HFFc6 (cell line): ENCODE measurements around the gene CHRNB1. TPM values are rescaled to one million over a fixed set of nuclear protein-coding genes. Genes with fewer than 3 reads are reported as not detected.

ENCODE experiments used
- DNase-seq: peaks from one replicate; pipeline ENCODE4 v3.0.0-alpha.2; 2018
- H3K27ac Mint-ChIP-seq: 2 replicates; pipeline ENCODE4 v1.8.0; 2020; ENCODE audit warnings: mild to moderate bottlenecking, mixed read lengths
- H3K27me3 Mint-ChIP-seq: 2 replicates; pipeline ENCODE4 v1.8.0; 2021; ENCODE audit warnings: mild to moderate bottlenecking, moderate library complexity, mixed read lengths; ENCODE audit not compliant: insufficient read depth
- H3K36me3 Mint-ChIP-seq: 2 replicates; pipeline ENCODE4 v1.8.0; 2021; ENCODE audit warnings: low read depth, mixed read lengths
- H3K4me1 Mint-ChIP-seq: 2 replicates; pipeline ENCODE4 v1.8.0; 2020; ENCODE audit warnings: low read depth, mixed read lengths
- H3K4me3 Mint-ChIP-seq: 2 replicates; pipeline ENCODE4 v1.8.0; 2020; ENCODE audit warnings: mild to moderate bottlenecking, moderate library complexity, mixed read lengths
- H3K9me3 Mint-ChIP-seq: 2 replicates; pipeline ENCODE4 v1.8.0; 2020; ENCODE audit warnings: mild to moderate bottlenecking, mixed read lengths
- total RNA-seq, 6 experiments: library from RNA; stranded (reverse); fragmentation: NEBNext Ultra II Directional; extraction: Animal tissue kit (Norgen Biotek cat#: 25700); gene quantifications; 2 replicates in 1 of 6; 3 replicates in 5 of 6; pipeline ENCODE4 v1.2.3, GENCODE V29; 2021
- TF ChIP-seq, protein P1 (sequence below): fragments of 200-600 bp; sonication (generic); IDR thresholded peaks from 2 replicates; pipeline ENCODE4 v1.5.0; 2021; ENCODE audit warnings: antibody characterized with exemption, mild to moderate bottlenecking

CHRNB1 gene
- total RNA-seq, 6 experiments from 2014 or later: 2.0 to 2.8 (median 2.4) TPM

DNA sequence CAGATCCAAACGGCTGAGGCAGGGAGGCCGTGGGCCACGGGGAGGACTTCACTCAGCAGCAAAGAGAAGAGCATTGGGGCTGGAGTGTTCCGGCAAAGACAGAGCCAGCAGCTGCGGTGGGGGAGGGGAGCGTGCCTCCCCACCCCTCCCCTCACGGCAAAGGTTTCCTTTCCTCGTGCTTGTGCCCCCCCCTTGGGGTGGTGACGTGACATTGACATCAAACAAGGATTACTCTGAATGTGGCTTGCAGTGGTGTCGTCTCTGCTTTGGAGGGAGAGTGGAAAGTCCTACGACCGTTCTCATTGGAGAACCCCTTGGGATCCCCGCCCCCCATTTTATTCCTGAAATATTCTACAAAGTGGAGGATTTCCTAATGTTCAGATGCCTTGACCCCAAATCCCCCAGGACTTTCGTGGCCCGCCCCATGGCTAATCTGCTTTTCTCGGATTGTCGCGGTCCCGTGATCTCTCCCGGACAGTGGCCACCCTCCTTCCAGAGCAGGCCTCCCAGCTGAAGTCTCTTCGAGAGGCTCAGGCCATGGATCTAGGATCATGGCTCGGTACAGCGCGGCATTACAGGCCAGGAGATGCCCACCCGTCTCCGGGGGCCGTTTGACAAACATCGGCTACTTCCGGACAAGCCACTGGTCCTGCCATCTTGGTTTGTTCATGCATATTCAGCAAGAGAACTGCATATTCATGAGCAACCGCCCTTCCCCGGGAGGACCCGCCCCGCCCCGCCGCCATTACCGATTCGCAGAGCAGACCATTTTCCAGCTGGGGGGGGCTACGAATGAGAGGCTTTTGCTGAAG lies 38.6 kb downstream of the CHRNB1 start:
- peak overlapping the region; percentile 99 for H3K4me3 Mint-ChIP-seq
- peaks cover 72% of the 10 kb centered on the region for H3K4me1 Mint-ChIP-seq
- peaks cover 15% of the 10 kb centered on the region for H3K27me3 Mint-ChIP-seq
- peak; percentile 90 for DNase-seq
- peak overlapping the region; percentile 100 for H3K27ac Mint-ChIP-seq
- H3K36me3 Mint-ChIP-seq: peaks cover 26% of the 10 kb centered on the region
- H3K9me3 Mint-ChIP-seq: no peaks in the 10 kb centered on the region
- TF ChIP-seq, protein P1, sequence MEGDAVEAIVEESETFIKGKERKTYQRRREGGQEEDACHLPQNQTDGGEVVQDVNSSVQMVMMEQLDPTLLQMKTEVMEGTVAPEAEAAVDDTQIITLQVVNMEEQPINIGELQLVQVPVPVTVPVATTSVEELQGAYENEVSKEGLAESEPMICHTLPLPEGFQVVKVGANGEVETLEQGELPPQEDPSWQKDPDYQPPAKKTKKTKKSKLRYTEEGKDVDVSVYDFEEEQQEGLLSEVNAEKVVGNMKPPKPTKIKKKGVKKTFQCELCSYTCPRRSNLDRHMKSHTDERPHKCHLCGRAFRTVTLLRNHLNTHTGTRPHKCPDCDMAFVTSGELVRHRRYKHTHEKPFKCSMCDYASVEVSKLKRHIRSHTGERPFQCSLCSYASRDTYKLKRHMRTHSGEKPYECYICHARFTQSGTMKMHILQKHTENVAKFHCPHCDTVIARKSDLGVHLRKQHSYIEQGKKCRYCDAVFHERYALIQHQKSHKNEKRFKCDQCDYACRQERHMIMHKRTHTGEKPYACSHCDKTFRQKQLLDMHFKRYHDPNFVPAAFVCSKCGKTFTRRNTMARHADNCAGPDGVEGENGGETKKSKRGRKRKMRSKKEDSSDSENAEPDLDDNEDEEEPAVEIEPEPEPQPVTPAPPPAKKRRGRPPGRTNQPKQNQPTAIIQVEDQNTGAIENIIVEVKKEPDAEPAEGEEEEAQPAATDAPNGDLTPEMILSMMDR: no peak

DNA sequence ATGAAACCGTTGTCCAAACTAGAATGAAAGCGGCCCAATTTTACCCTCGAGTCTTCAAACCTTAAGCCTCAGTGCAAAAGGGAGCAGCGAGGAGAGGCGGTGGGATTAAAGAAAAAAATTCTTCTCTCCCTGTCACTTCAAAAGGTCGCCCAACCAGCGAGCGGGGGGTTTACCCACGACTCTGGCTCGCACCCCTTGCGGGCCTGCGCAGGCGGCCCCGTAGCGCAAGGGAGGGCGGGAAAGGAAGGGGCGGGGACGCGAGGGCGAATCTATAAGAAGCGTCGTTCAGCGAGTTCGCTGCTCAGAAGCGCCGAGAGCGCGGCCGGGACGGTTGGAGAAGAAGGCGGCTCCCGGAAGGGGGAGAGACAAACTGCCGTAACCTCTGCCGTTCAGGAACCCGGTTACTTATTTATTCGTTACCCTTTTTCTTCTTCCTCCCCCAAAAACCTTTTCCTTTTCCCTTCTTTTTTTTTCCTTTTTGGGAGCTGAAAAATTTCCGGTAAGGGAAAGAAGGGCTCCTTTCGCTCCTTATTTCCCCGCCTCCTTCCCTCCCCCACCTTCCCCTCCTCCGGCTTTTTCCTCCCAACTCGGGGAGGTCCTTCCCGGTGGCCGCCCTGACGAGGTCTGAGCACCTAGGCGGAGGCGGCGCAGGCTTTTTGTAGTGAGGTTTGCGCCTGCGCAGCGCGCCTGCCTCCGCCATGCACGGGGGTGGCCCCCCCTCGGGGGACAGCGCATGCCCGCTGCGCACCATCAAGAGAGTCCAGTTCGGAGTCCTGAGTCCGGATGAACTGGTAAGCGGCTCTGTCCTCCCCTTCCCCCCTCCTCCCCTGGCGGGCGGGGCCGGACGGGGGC lies 39.4 kb downstream of the CHRNB1 start, which contains the start of gene POLR2A:
Gene POLR2A (plus strand): TSS at position 300 of the 852 bp plus-strand sequence.
- peaks cover 79% of the 10 kb centered on the region for H3K4me1 Mint-ChIP-seq
- DNase-seq: peak; percentile 95
- peaks cover 15% of the 10 kb centered on the region for H3K27me3 Mint-ChIP-seq
- H3K36me3 Mint-ChIP-seq: peaks cover 26% of the 10 kb centered on the region
- H3K9me3 Mint-ChIP-seq: no peaks in the 10 kb centered on the region
- TF ChIP-seq, protein P1: no peak; the same call in 1 of the 2 replicates
- peak within 1 kb of the TSS; percentile 100 for H3K27ac Mint-ChIP-seq
- H3K4me3 Mint-ChIP-seq: peak within 1 kb of the TSS; percentile 99

DNA sequence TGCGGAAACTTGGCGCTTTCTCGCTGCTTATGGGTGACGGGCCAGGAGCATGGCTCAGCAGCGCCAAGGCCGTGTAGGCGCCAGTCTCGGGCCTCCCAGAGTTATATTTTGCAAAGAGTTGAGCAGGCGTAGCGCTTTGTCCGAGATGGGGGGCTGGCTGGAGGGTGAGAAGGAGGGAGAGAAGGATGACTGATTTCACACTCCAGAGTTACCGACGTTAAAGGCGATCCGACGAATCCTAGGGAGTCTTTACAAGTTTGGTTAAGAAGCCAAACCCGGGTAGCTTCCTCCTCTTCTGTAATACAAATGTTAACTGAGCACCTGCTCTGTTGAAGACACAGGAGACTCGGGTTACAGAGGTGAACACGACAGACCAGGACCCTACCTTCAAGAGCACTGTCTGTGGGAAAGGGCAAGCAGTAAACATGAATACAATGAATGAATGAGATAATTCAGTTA lies 40.1 kb downstream of the CHRNB1 start:
- no peak for DNase-seq
- Mint-ChIP-seq H3K27ac (peak overlapping the region; percentile 100), H3K27me3 (peaks cover 15% of the 10 kb centered on the region), H3K9me3 (no peaks in the 10 kb centered on the region), H3K36me3 (peaks cover 26% of the 10 kb centered on the region), H3K4me1 (peaks cover 82% of the 10 kb centered on the region), H3K4me3 (peak overlapping the region; percentile 99)
- TF ChIP-seq, protein P1: 0 out of 2 replicates have a peak, but pooled peaks have one; percentile 17

DNA sequence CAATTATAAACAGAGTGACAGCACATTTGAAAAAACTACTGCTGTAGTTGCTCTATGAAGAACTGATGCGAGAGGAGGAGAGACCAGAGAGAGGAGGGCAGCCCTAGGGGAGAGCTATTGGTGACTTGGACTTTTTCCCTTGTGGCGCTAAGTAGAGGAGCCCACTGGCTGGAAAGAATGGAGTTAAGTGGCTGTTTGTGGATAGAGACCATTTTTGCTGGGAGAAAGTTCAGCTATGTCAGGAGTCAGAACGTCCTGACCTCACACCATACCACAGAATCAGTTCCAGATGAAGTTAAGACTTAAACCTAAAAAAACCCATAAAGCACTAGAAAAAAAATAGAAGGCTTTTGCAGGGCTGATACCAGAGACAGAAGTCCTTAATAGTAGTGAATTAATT lies 41.3 kb downstream of the CHRNB1 start:
- no peaks in the 10 kb centered on the region for H3K9me3 Mint-ChIP-seq
- H3K4me3 Mint-ChIP-seq: peak overlapping the region; percentile 99
- H3K36me3 Mint-ChIP-seq: peaks cover 26% of the 10 kb centered on the region
- peaks cover 82% of the 10 kb centered on the region for H3K4me1 Mint-ChIP-seq
- peaks cover 15% of the 10 kb centered on the region for H3K27me3 Mint-ChIP-seq
- H3K27ac Mint-ChIP-seq: peak overlapping the region; percentile 80
- DNase-seq: peak; percentile 47
- TF ChIP-seq, protein P1: no peak

DNA sequence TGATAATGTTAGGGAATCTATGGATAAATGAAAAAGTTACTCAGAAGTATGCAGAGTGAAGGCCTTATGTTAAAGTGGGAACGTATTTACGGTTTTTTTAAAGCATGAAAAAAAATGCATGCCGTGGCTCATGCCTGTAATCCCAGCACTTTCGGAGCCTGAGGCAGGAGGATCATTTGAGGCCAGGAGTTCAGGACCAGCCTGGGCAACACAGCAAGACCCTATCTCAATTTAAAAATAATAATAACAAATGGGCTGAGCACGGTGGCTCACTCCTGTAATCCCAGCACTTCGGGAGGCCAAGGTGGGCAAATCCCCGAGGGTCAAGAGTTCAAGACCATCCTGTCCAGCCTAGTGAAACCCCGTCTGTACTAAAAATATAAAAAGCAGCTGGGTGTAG lies 45.3 kb downstream of the CHRNB1 start:
- Mint-ChIP-seq H3K27ac (no peak overlapping the region), H3K4me1 (peaks cover 72% of the 10 kb centered on the region), H3K27me3 (peaks cover 4% of the 10 kb centered on the region), H3K36me3 (peaks cover 21% of the 10 kb centered on the region), H3K4me3 (no peak overlapping the region), H3K9me3 (no peaks in the 10 kb centered on the region)
- TF ChIP-seq, protein P1: no peak
- DNase-seq: no peak
